ENCODE results near the gene SLC66A1.

SLC66A1 gene

GRCh38 chr1:19306941-19307340, 5.2 kb upstream of the SLC66A1 start:
- no peak for DNase-seq

- DNase-seq, result no peak
Measured at GRCh38 chr1:19307794-19308508, 4.2 kb upstream of the SLC66A1 start.

GRCh38 chr1:19308509-19308907, 3.6 kb upstream of the SLC66A1 start:
- no peak for DNase-seq

GRCh38 chr1:19309123-19309813, 2.9 kb upstream of the SLC66A1 start:
- no peak for DNase-seq

GRCh38 chr1:19310061-19310460, 2.1 kb upstream of the SLC66A1 start:
- DNase-seq, result no peak

GRCh38 chr1:19310720-19311502, 1.2 kb upstream of the SLC66A1 start:
- DNase-seq, result no peak

- no peak for DNase-seq
Measured at GRCh38 chr1:19311503-19311930, 609 bp upstream of the SLC66A1 start.

GRCh38 chr1:19312782-19313635, 883 bp downstream of the SLC66A1 start:
- DNase-seq, result no peak

- no peak for DNase-seq
Measured at GRCh38 chr1:19313636-19313959, 1.5 kb downstream of the SLC66A1 start.

- DNase-seq, result no peak
Measured at GRCh38 chr1:19313961-19314882, 2.1 kb downstream of the SLC66A1 start.

GRCh38 chr1:19315378-19316198, 3.5 kb downstream of the SLC66A1 start:
- no peak for DNase-seq

GRCh38 chr1:19317126-19317910, 5.2 kb downstream of the SLC66A1 start:
- no peak for DNase-seq

GRCh38 chr1:19319196-19319595, 7.1 kb downstream of the SLC66A1 start:
- no peak for DNase-seq

- DNase-seq, result no peak
Measured at GRCh38 chr1:19321071-19321470, 8.9 kb downstream of the SLC66A1 start.

GRCh38 chr1:19322481-19322880, 10.4 kb downstream of the SLC66A1 start:
- no peak for DNase-seq

- no peak for DNase-seq
Measured at GRCh38 chr1:19323987-19324664, 12.0 kb downstream of the SLC66A1 start.

- no peak for DNase-seq
Measured at GRCh38 chr1:19324665-19324990, 12.5 kb downstream of the SLC66A1 start.

- DNase-seq, result no peak
Measured at GRCh38 chr1:19325368-19325957, 13.3 kb downstream of the SLC66A1 start.
